Thyroid gland (tissue), 4 donors: ENCODE data around the gene THAP3.

Experiments
- CTCF ChIP-seq, 6 experiments: fragments of 200-600 bp in 3 of 6; fragments of 450-650 bp in 3 of 6; sonication (generic) in 3 of 6; IDR thresholded peaks; one replicate each; pipeline ENCODE4 v1.5.1; 2016 to 2019; ENCODE audit warnings: antibody characterized with exemption in 6 of 6, mild to moderate bottlenecking in 2 of 6, inconsistent platforms in 1 of 6, moderate library complexity in 1 of 6
- POLR2A ChIP-seq, 2 donors: fragments of 450-650 bp; IDR thresholded peaks; one replicate each; pipeline ENCODE4 v1.6.1; 2017; ENCODE audit warnings: antibody characterized with exemption in 2 of 2, mild to moderate bottlenecking in 2 of 2, moderate library complexity in 1 of 2

- TF ChIP-seq CTCF (IDR thresholded peaks at IDR 0.05) (no peak), POLR2A (IDR thresholded peaks at IDR 0.05) (no peak)
Measured at GRCh38 chr1:6591222-6591621, 33.4 kb upstream of the THAP3 start.
